NCI-H345 treated with DMSO at 0.1 percent for 48 hours (cell line): ENCODE data around the gene TRIM5.

Experiments
- DNase-seq: peaks from one replicate; lab custom pipeline; 2025; ENCODE audit not compliant: unreplicated experiment; lab: John Stamatoyannopoulos, UW

The TRIM5 gene

GRCh38 chr11:5626196-5626595, 58.7 kb downstream of the TRIM5 start:
- no peak for DNase-seq

GRCh38 chr11:5625281-5625680, 59.6 kb downstream of the TRIM5 start:
- DNase-seq: no peak

- DNase-seq: no peak
Observed at GRCh38 chr11:5624489-5625279, 60.2 kb downstream of the TRIM5 start, which contains the start of gene TRIM34. TSS of gene TRIM34 (plus strand) at chr11:5625001. CDS start at chr11:5632332, 7,331 bp downstream.

DNA sequence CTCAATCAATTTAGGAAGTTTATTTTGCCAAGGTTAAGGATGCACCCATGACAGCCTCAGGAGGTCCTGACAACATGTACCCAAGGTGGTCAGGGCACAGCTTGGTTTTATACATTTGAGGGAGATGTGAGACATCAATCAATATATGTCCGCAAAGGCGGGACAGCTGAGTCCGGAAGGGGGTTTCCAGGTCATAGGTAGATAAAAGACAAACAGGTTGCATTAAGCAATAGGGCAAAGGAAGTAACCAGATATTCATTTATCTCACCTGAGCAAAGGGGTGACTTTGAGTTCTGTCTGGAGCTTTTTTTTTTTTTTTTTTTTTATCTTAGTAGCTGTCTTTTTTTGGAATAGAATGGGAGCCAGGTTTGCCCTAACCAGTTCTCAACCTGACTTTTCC, 62.1 kb downstream of the TRIM5 start:
- no peak for DNase-seq

- DNase-seq: no peak
Observed at GRCh38 chr11:5621580-5621979, 63.3 kb downstream of the TRIM5 start.

- DNase-seq: no peak
Observed at GRCh38 chr11:5620651-5621521, 64.0 kb downstream of the TRIM5 start.

DNA sequence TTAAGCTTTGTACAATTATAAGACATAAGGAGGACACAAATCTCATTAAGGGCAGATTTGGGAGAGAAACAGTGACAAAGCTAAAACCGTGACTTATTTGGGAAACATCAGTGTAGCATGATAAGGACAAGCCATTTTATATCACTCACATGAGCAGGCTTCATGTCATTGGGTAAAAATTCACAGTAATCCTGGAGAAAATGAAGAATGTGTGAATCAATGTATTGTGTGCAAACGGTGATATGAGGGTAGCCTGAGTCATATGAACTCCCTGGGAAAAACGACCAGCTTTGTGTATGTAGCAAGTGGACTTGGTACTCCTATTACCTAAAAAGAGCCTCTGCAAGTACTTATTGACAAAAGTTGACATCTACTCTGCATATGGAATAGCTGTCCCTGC, 66.1 kb downstream of the TRIM5 start:
- no peak for DNase-seq
